PC-9 (cell line): ENCODE results near the gene EMC6. TPM values are rescaled to one million over a fixed set of nuclear protein-coding genes. Genes with fewer than 3 reads are reported as not detected.

Experiments used
- BruUV-seq: library from RNA; stranded (reverse); fragments of 400-500 nt; replicated peaks from 2 replicates; lab custom pipeline; 2021; lab: Mats Ljungman, UMichigan
- CTCF ChIA-PET: fragments of 300-600 bp; sonication (Branson Sonifier 250); formaldehyde crosslinking; loops from one replicate; lab custom pipeline; 2022; ENCODE audit warnings: antibody characterized with exemption; lab: Charles Lee
- POLR2A ChIA-PET: fragments of 300-600 bp; sonication (Branson Sonifier 250); formaldehyde crosslinking; loops from one replicate; lab custom pipeline; 2022; ENCODE audit warnings: antibody characterized with exemption; ENCODE audit not compliant: unreplicated experiment; lab: Charles Lee
- DNase-seq, 2 experiments: peaks; one replicate each; pipeline versions ENCODE4 v3.0.0 to v3.0.0-alpha.2; 2015 to 2022; ENCODE audit warnings: mixed read lengths in 1 of 2
- H2AFZ ChIP-seq: fragments of 200-600 bp; sonication (generic); 2 replicates; pipeline ENCODE4 v1.8.1; 2017; ENCODE audit warnings: antibody characterized with exemption
- H3F3A ChIP-seq: fragments of 200-600 bp; sonication (generic); 2 replicates; pipeline ENCODE4 v1.8.1; 2017; ENCODE audit warnings: antibody characterized with exemption, mild to moderate bottlenecking, low read depth; ENCODE audit not compliant: insufficient read depth
- H3K27ac ChIP-seq: fragments of 200-600 bp; sonication (generic); 2 replicates; pipeline ENCODE4 v1.6.1; 2016; ENCODE audit warnings: mixed run types
- H3K27me3 ChIP-seq: fragments of 200-600 bp; sonication (generic); 2 replicates; pipeline ENCODE4 v1.6.1; 2016; ENCODE audit warnings: low read depth, mixed run types; ENCODE audit not compliant: insufficient read depth
- H3K36me3 ChIP-seq: fragments of 200-600 bp; sonication (generic); 2 replicates; pipeline ENCODE4 v1.6.1; 2016; ENCODE audit warnings: low read depth, mixed run types
- H3K4me1 ChIP-seq: fragments of 200-600 bp; sonication (generic); replicated peaks from 2 replicates; pipeline ENCODE4 v1.6.1; 2016; ENCODE audit warnings: mixed run types; ENCODE audit not compliant: insufficient read depth
- H3K4me2 ChIP-seq: fragments of 200-600 bp; sonication (generic); 2 replicates; pipeline ENCODE4 v1.6.1; 2017; ENCODE audit warnings: mixed run types
- H3K4me3 ChIP-seq: fragments of 200-600 bp; sonication (generic); 2 replicates; pipeline ENCODE4 v1.6.1; 2016; ENCODE audit warnings: mixed run types
- H3K79me2 ChIP-seq: fragments of 200-600 bp; sonication (generic); 2 replicates; pipeline ENCODE4 v1.6.1; 2017; ENCODE audit warnings: low read depth, mixed run types
- H3K9me2 ChIP-seq: fragments of 200-600 bp; sonication (generic); 2 replicates; pipeline ENCODE4 v1.8.1; 2017; ENCODE audit warnings: mild to moderate bottlenecking; ENCODE audit not compliant: insufficient read depth
- H3K9me3 ChIP-seq: fragments of 200-600 bp; sonication (generic); 2 replicates; pipeline ENCODE4 v1.8.1; 2016; ENCODE audit warnings: low read depth; ENCODE audit not compliant: insufficient read depth
- H4K20me1 ChIP-seq: fragments of 200-600 bp; sonication (generic); 2 replicates; pipeline ENCODE4 v1.8.1; 2017; ENCODE audit not compliant: insufficient read depth
- EZH2 ChIP-seq: fragments of 200-600 bp; sonication (generic); IDR thresholded peaks from 2 replicates; pipeline ENCODE4 v1.8.0; 2017; ENCODE audit warnings: antibody characterized with exemption, low read depth
- intact Hi-C: fragments of 100-400 bp; cut with micrococcal nuclease; formaldehyde crosslinking; loops from one replicate; pipeline ENCODE4 v1.10.0; 2022; ENCODE audit not compliant: unreplicated experiment
- total RNA-seq: library from RNA; stranded (reverse); gene quantifications from 2 replicates; pipeline ENCODE4 v1.2.3, GENCODE V29; 2021
- TF ChIP-seq, protein P1 (sequence below): fragments of 200-600 bp; sonication (generic); conservative IDR thresholded peaks from 2 replicates; pipeline ENCODE4 v1.6.1; 2017; ENCODE audit warnings: mixed run types, antibody characterized with exemption, mild to moderate bottlenecking, moderate library complexity

Gene EMC6
- total RNA-seq, 1 experiment from 2014 or later, result 89.9 TPM

- Histone ChIP-seq H2AFZ (no peak overlapping the region), H4K20me1 (peaks cover 4% of the 10 kb centered on the region; the same call in 1 of the 2 replicates), H3K36me3 (no peaks in the 10 kb centered on the region), H3K4me3 (no peak overlapping the region), H3F3A (0 out of 2 replicates have a peak, but pooled peaks cover 4% of the 10 kb centered on the region), H3K9me2 (no peaks in the 10 kb centered on the region), H3K27me3 (no peaks in the 10 kb centered on the region), H3K4me2 (no peak overlapping the region), H3K79me2 (no peaks in the 10 kb centered on the region), H3K4me1 (no peaks in the 10 kb centered on the region), H3K9me3 (no peaks in the 10 kb centered on the region), H3K27ac (no peak overlapping the region)
- intact Hi-C loops, result no loop called here
- TF ChIP-seq, protein P1, sequence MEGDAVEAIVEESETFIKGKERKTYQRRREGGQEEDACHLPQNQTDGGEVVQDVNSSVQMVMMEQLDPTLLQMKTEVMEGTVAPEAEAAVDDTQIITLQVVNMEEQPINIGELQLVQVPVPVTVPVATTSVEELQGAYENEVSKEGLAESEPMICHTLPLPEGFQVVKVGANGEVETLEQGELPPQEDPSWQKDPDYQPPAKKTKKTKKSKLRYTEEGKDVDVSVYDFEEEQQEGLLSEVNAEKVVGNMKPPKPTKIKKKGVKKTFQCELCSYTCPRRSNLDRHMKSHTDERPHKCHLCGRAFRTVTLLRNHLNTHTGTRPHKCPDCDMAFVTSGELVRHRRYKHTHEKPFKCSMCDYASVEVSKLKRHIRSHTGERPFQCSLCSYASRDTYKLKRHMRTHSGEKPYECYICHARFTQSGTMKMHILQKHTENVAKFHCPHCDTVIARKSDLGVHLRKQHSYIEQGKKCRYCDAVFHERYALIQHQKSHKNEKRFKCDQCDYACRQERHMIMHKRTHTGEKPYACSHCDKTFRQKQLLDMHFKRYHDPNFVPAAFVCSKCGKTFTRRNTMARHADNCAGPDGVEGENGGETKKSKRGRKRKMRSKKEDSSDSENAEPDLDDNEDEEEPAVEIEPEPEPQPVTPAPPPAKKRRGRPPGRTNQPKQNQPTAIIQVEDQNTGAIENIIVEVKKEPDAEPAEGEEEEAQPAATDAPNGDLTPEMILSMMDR, result no peak
- TF ChIP-seq EZH2, result no peak
- CTCF ChIA-PET, result interaction anchor here (0.7 kb wide), 1 partner anchor 836 kb away, joined by 11 read pairs; no protein-coding TSS in a partner anchor
- POLR2A ChIA-PET, result no interaction called here
- DNase-seq, result no peak
- no TSS peak for BruUV-seq
Observed at GRCh38 chr17:3645310-3645709, 23.3 kb upstream of the EMC6 start.

- Histone ChIP-seq H3K27ac (no peak overlapping the region), H3K36me3 (no peaks in the 10 kb centered on the region), H3K4me3 (no peak overlapping the region), H3K27me3 (no peaks in the 10 kb centered on the region), H2AFZ (no peak overlapping the region), H3F3A (0 out of 2 replicates have a peak, but pooled peaks cover 4% of the 10 kb centered on the region), H4K20me1 (peaks cover 4% of the 10 kb centered on the region; the same call in 1 of the 2 replicates), H3K9me2 (no peaks in the 10 kb centered on the region), H3K9me3 (no peaks in the 10 kb centered on the region), H3K79me2 (no peaks in the 10 kb centered on the region), H3K4me2 (no peak overlapping the region), H3K4me1 (no peaks in the 10 kb centered on the region)
- no peak for TF ChIP-seq EZH2
- TF ChIP-seq, protein P1, result no peak
- BruUV-seq, result no TSS peak
- DNase-seq, result no peak
- ChIA-PET POLR2A (no interaction called here), CTCF (no interaction called here)
- intact Hi-C loops, result loop anchor here (2.0 kb wide), 1 partner anchor 818 kb away; no protein-coding TSS in a partner anchor
Observed at GRCh38 chr17:3647251-3647650, 21.4 kb upstream of the EMC6 start.

GRCh38 chr17:3647769-3648555 lies 20.6 kb upstream of the EMC6 start:
- Histone ChIP-seq H3K36me3 (no peaks in the 10 kb centered on the region), H4K20me1 (peaks cover 4% of the 10 kb centered on the region; the same call in 1 of the 2 replicates), H3K4me3 (no peak overlapping the region), H3K4me1 (no peaks in the 10 kb centered on the region), H3K9me3 (no peaks in the 10 kb centered on the region), H3F3A (0 out of 2 replicates have a peak, but pooled peaks cover 3% of the 10 kb centered on the region), H3K27me3 (no peaks in the 10 kb centered on the region), H2AFZ (no peak overlapping the region), H3K4me2 (no peak overlapping the region), H3K27ac (no peak overlapping the region), H3K9me2 (no peaks in the 10 kb centered on the region), H3K79me2 (no peaks in the 10 kb centered on the region)
- ChIA-PET CTCF (interaction anchor here (0.6 kb wide), 1 partner anchor 49 kb away, joined by 20 read pairs; no protein-coding TSS in a partner anchor), POLR2A (no interaction called here)
- DNase-seq, result peak in 1 of 2 experiments; percentile 40
- TF ChIP-seq, protein P1, result peak; percentile 63
- no peak for TF ChIP-seq EZH2
- intact Hi-C loops, result loop anchor here (2.0 kb wide), 1 partner anchor 819 kb away; no protein-coding TSS in a partner anchor
- no TSS peak for BruUV-seq
